T47D (cell line): ENCODE results near the gene ULBP2.
"Not testable (repeated sequence)": the region's sequence is repeated elsewhere in the genome, so short reads cannot be mapped to it uniquely, and the experiment has no call there.

Source experiments
- DNase-seq, 2 experiments: peaks; one replicate each; pipeline versions ENCODE4 v3.0.0 to v3.0.0-alpha.2; 2011 to 2012; ENCODE audit warnings: low read depth in 1 of 2, low spot score in 1 of 2
- JUND ChIP-seq: IDR thresholded peaks from 2 replicates; pipeline ENCODE4 v1.6.1; 2012; ENCODE audit warnings: low read depth
- in situ Hi-C: cut with HindIII; loops from 2 replicates; pipeline ENCODE4 v1.10.0; 2016; ENCODE audit warnings: low sequenced_read_pairs, low pct_unique_long_range_greater_than_20kb

The ULBP2 gene

GRCh38 chr6:149938571-149939355, 3.1 kb upstream of the ULBP2 start:
- no peak for TF ChIP-seq JUND
- in situ Hi-C loops: no loop called here
- DNase-seq: no peak

- no peak for DNase-seq
These were observed 2.5 kb upstream of the ULBP2 start for GRCh38 chr6:149939356-149939648.

DNA sequence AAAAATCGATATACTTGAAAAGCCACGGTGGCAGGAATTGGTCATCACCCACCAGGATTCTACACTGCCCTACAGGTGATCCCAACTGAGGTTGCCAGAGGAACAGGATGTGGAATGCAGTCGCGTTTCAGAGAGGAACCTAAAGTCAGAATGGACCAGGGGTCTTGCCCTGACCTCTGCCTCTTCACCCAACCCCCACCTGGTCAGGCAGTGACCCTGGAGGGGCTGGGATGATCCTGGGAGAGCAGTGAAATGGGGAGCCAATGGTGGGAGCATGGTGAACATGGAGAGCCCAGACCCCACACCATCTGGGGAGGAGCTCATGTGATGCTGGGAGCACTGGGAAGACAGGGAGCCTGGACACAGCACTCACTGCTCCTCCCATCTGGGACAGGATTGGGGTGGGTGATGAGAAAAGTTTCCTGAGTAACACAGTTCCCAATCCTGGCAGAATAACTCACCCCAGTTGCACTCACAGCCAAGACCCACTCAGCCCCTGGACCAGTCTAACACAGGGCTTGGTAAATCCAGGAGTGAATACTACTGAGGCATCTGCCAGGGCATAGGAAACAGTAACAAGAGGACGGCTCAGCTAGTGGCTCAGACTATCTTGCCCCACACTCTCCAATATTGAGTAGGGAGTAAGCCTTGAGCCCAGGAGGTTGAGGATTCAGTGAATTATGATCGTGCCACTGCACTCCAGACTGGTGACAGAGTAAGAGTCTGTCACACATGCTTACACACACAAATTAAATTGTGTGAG, 1.7 kb upstream of the ULBP2 start:
- in situ Hi-C loops: no loop called here
- no peak for TF ChIP-seq JUND
- DNase-seq: no peak

More at GRCh38 chr6:149939356-149939648, 2.5 kb upstream of the ULBP2 start:
- no peak for TF ChIP-seq JUND
- in situ Hi-C loops: no loop called here

- TF ChIP-seq JUND: no peak
- no peak for DNase-seq
- in situ Hi-C loops: no loop called here
These were observed 1.2 kb upstream of the ULBP2 start for GRCh38 chr6:149940672-149940982.

GRCh38 chr6:149942461-149942829, 631 bp downstream of the ULBP2 start:
- no peak for TF ChIP-seq JUND
- no peak for DNase-seq
- in situ Hi-C loops: no loop called here

- in situ Hi-C loops, DNase-seq: not testable (repeated sequence)
These were observed 1.5 kb downstream of the ULBP2 start for GRCh38 chr6:149943321-149943720.

- DNase-seq, in situ Hi-C loops: not testable (repeated sequence)
These were observed 3.5 kb downstream of the ULBP2 start for GRCh38 chr6:149945276-149945675.

- DNase-seq, in situ Hi-C loops: not testable (repeated sequence)
These were observed 4.8 kb downstream of the ULBP2 start for GRCh38 chr6:149946631-149947030.

- DNase-seq, in situ Hi-C loops: not testable (repeated sequence)
These were observed 5.7 kb downstream of the ULBP2 start for GRCh38 chr6:149947533-149947932.

DNA sequence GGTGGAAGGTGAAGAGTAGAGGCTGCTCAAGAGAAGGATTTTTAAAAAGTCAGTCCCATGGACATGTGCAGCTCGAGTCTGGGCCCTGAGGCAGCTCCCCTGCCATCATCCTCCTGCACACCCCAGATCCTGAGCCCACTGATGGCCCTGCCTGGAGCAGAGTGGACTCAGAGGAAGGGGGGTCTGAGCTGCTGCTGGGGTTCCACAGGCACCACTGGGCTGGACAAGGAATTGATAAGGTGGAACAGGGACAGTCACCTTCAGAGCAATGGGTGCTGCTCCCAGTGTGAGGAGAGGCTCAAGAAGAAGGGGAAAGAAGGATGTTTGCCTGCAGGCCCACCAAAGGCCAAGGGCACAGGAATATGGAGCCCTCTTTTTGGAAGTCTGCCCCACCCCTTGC, 6.2 kb downstream of the ULBP2 start:
- TF ChIP-seq JUND: no peak
- DNase-seq: no peak
- in situ Hi-C loops: no loop called here

GRCh38 chr6:149948616-149949015, 6.8 kb downstream of the ULBP2 start:
- in situ Hi-C loops: no loop called here
- no peak for TF ChIP-seq JUND
- DNase-seq: no peak

GRCh38 chr6:149950423-149950822, 8.6 kb downstream of the ULBP2 start:
- no peak for DNase-seq
- in situ Hi-C loops: no loop called here
- no peak for TF ChIP-seq JUND

GRCh38 chr6:149951096-149951495, 9.3 kb downstream of the ULBP2 start:
- no peak for DNase-seq
- no peak for TF ChIP-seq JUND

DNA sequence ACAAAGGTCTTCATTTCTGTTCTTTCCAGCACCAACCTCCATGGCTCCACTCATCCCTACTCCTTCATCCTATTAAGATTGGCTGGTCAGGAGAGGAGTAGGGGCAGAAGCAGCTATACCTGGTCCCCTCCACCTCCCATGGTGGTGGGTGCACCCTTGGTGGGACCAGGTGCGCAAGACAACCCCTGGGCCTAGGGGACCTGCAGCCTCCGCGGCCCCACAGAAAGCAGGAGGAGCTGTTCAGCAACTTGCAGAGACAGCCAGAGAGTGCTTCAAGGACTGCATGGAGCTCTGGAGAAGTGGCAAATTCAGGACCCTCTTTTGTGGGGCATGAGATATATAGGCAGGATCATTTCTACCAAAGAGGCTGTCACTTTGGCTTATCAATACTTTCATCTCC, 9.8 kb downstream of the ULBP2 start:
- no peak for TF ChIP-seq JUND
- in situ Hi-C loops: no loop called here
- DNase-seq: no peak

More at GRCh38 chr6:149951096-149951495, 9.3 kb downstream of the ULBP2 start:
- in situ Hi-C loops: no loop called here

DNA sequence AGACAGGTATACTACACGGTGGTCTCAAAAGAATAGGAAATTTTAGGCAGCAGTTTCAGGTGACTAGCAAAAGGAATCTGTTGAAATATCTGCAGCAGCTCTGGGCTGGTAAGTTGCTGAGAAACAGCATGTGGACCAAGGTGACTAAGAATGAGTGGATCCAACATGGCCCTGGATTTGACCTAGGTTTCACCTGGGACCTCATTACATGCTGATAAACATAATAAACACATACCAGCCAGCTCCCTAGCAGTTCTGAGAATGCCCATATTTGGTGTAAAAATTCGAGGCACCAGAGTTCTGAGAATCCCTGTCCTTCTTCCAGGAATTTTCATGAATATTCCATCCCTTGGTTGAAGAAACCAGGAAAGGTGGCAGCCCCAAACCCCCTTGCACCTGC, 11.6 kb downstream of the ULBP2 start:
- in situ Hi-C loops, DNase-seq: not testable (repeated sequence)

DNA sequence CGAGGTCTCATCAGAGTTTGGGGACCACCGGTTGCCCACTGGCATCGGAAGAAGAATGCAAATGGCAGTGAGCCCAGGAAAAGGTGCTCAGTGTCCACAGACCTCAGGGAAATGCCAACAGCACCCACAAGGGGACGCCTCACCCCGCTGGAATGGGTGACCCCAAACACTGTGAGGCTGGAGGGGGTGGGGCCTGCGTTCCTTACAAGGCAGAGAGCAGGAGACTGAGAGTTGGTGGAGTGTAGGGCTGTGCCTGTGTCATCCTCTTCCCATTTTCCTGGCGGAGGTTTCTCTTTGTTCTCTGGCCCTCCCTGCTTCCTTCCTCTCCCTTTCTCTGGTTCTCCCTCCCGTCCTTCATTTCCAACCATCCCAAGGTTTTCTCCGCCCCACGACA, 12.1 kb downstream of the ULBP2 start:
- DNase-seq, in situ Hi-C loops: not testable (repeated sequence)

- DNase-seq, in situ Hi-C loops: not testable (repeated sequence)
These were observed 12.6 kb downstream of the ULBP2 start for GRCh38 chr6:149954328-149954983.
